SK-N-SH (cell line): ENCODE results near the gene DBNL. TPM values are rescaled to one million over a fixed set of nuclear protein-coding genes. Genes with fewer than 3 reads are reported as not detected.

Source experiments
- CTCF ChIA-PET: fragments of 300-600, 350-600 bp; formaldehyde crosslinking; extraction: SDS; loops from one replicate; lab custom pipeline; 2021; lab: Yijun Ruan, JAX
- POLR2A ChIA-PET: fragments of 350-600 bp; sonication (Branson Sonifier 250); formaldehyde crosslinking; extraction: SDS; loops from one replicate; lab custom pipeline; 2020; ENCODE audit warnings: antibody characterized with exemption, inconsistent platforms; lab: Yijun Ruan, JAX
- DNase-seq: peaks from one replicate; pipeline ENCODE4 v3.0.0; 2012
- H2AFZ ChIP-seq: fragments of 200-600 bp; sonication (generic); 2 replicates; pipeline ENCODE4 v1.8.1; 2016; ENCODE audit warnings: antibody characterized with exemption, mild to moderate bottlenecking, low read depth
- H3F3A ChIP-seq: fragments of 200-600 bp; sonication (generic); replicated peaks from 2 replicates; pipeline ENCODE3; 2016; ENCODE audit warnings: antibody characterized with exemption, mild to moderate bottlenecking; ENCODE audit not compliant: insufficient read depth
- H3K27ac ChIP-seq, 2 experiments: fragments of 200-500 bp in 1 of 2; fragments of 200-600 bp in 1 of 2; sonication (Bioruptor generic) in 1 of 2; sonication (generic), shearing (Covaris generic) in 1 of 2; 2 replicates each; pipeline versions ENCODE4 v1.5.1 to v1.6.1; 2014 to 2016; ENCODE audit warnings: low read depth in 2 of 2, inconsistent platforms in 1 of 2, low read length in 1 of 2, mild to moderate bottlenecking in 1 of 2, mixed read lengths in 1 of 2
- H3K27me3 ChIP-seq: fragments of 200-600 bp; sonication (generic), shearing (Covaris generic); 2 replicates; pipeline ENCODE4 v1.6.1; 2016; ENCODE audit warnings: mixed run types; ENCODE audit not compliant: insufficient read depth
- H3K36me3 ChIP-seq, 2 experiments: fragments of 200-500 bp in 1 of 2; fragments of 200-600 bp in 1 of 2; sonication (Bioruptor generic) in 1 of 2; sonication (generic) in 1 of 2; replicated peaks in 1 of 2; 2 replicates each; pipeline versions ENCODE3 to v1.5.1; 2014 to 2016; ENCODE audit warnings: low read length in 1 of 2, mild to moderate bottlenecking in 1 of 2; ENCODE audit not compliant: insufficient read depth in 2 of 2, control insufficient read depth in 1 of 2
- H3K4me1 ChIP-seq, 2 experiments: fragments of 200-500 bp in 1 of 2; fragments of 200-600 bp in 1 of 2; sonication (Bioruptor generic) in 1 of 2; sonication (generic), shearing (Covaris generic) in 1 of 2; 2 replicates each; pipeline versions ENCODE4 v1.5.1 to v1.6.1; 2014 to 2016; ENCODE audit warnings: low read depth in 1 of 2, low read length in 1 of 2, mixed run types in 1 of 2; ENCODE audit not compliant: insufficient read depth in 2 of 2, control insufficient read depth in 1 of 2
- H3K4me2 ChIP-seq: fragments of 200-600 bp; sonication (generic), shearing (Covaris generic); 2 replicates; pipeline ENCODE4 v1.6.1; 2017; ENCODE audit warnings: mixed run types
- H3K4me3 ChIP-seq, 2 experiments: fragments of 200-500 bp in 1 of 2; fragments of 200-600 bp in 1 of 2; sonication (Bioruptor generic) in 1 of 2; sonication (generic), shearing (Covaris generic) in 1 of 2; 2 replicates each; pipeline versions ENCODE4 v1.5.1 to v1.8.1; 2014 to 2016; ENCODE audit warnings: low read depth in 2 of 2, inconsistent platforms in 1 of 2, low read length in 1 of 2, mild to moderate bottlenecking in 1 of 2, mixed read lengths in 1 of 2, moderate library complexity in 1 of 2
- H3K79me2 ChIP-seq: fragments of 200-600 bp; sonication (generic); 2 replicates; pipeline ENCODE4 v1.8.1; 2017; ENCODE audit warnings: mild to moderate bottlenecking; ENCODE audit not compliant: insufficient read depth
- H3K9ac ChIP-seq: fragments of 200-600 bp; sonication (generic); 2 replicates; pipeline ENCODE4 v1.6.1; 2017; ENCODE audit warnings: mixed run types
- H3K9me2 ChIP-seq: fragments of 200-600 bp; sonication (generic); 2 replicates; pipeline ENCODE4 v1.6.1; 2017; ENCODE audit warnings: mixed run types
- H3K9me3 ChIP-seq: fragments of 200-600 bp; sonication (generic); 2 replicates; pipeline ENCODE4 v1.6.1; 2017; ENCODE audit warnings: mixed run types, mild to moderate bottlenecking, moderate library complexity
- H4K20me1 ChIP-seq: fragments of 200-600 bp; sonication (generic); 2 replicates; pipeline ENCODE4 v1.6.1; 2017; ENCODE audit warnings: mild to moderate bottlenecking, mixed run types; ENCODE audit not compliant: insufficient read depth
- EP300 ChIP-seq, 2 experiments: IDR thresholded peaks; 2 replicates each; pipeline versions ENCODE4 v1.4.0 to v1.6.1; 2012; ENCODE audit warnings: borderline replicate concordance in 1 of 2, low read depth in 1 of 2, low read length in 1 of 2
- EZH2phosphoT487 ChIP-seq: fragments of 200-600 bp; sonication (generic); IDR thresholded peaks from 2 replicates; pipeline ENCODE4 v1.6.1; 2017; ENCODE audit warnings: low read depth, mixed run types, mild to moderate bottlenecking, antibody characterized with exemption, moderate library complexity, borderline replicate concordance
- FOSL2 ChIP-seq: IDR thresholded peaks from 2 replicates; pipeline ENCODE4 v1.4.0; 2012; ENCODE audit warnings: low read depth, mild to moderate bottlenecking, moderate library complexity, borderline replicate concordance
- FOXJ3 ChIP-seq: sonication (generic); formaldehyde crosslinking; IDR thresholded peaks from 2 replicates; pipeline ENCODE4 v1.5.1; 2020; ENCODE audit warnings: mild to moderate bottlenecking, missing genetic modification reagents
- GABPA ChIP-seq: IDR thresholded peaks from 2 replicates; pipeline ENCODE4 v1.4.0; 2012; ENCODE audit warnings: low read depth, mild to moderate bottlenecking
- NFIC ChIP-seq: IDR thresholded peaks from 2 replicates; pipeline ENCODE4 v1.4.0; 2012; ENCODE audit warnings: borderline replicate concordance
- PBX3 ChIP-seq: IDR thresholded peaks from 2 replicates; pipeline ENCODE4; 2012
- RCOR1 ChIP-seq: fragments of 150-350 bp; IDR thresholded peaks from 2 replicates; pipeline ENCODE4 v1.6.1; 2017; ENCODE audit warnings: antibody characterized with exemption, low read length
- RXRA ChIP-seq: IDR thresholded peaks from 2 replicates; pipeline ENCODE4 v1.4.0; 2012; ENCODE audit warnings: low read depth, mild to moderate bottlenecking, borderline replicate concordance
- SIN3A ChIP-seq: IDR thresholded peaks from 2 replicates; pipeline ENCODE4 v1.6.1; 2012; ENCODE audit warnings: low read depth, mild to moderate bottlenecking, low read length, moderate library complexity, borderline replicate concordance
- TCF12 ChIP-seq: IDR thresholded peaks from 2 replicates; pipeline ENCODE4 v1.4.0; 2012
- USF2 ChIP-seq: fragments of 150-350 bp; IDR thresholded peaks from 2 replicates; pipeline ENCODE4 v1.6.1; 2017; ENCODE audit warnings: antibody characterized with exemption, low read length, low read depth, borderline replicate concordance
- YY1 ChIP-seq: IDR thresholded peaks from 2 replicates; pipeline ENCODE4 v1.4.0; 2012; ENCODE audit warnings: low read depth, mild to moderate bottlenecking
- WGBS: methylation state at CpG from one replicate; pipeline ENCODE4 v1.1.6; 2017; ENCODE audit warnings: low lambda C conversion rate; 5-methylcytosine and 5-hydroxymethylcytosine counted together
- polyA plus RNA-seq, 3 experiments: library from polyadenylated mRNA; depleted of rRNA; stranded (reverse); fragments of >200 nt; gene quantifications; 2 replicates each; pipeline ENCODE4 v1.2.3, GENCODE V29; 2012
- TF ChIP-seq, protein P1 (sequence below): IDR thresholded peaks from 2 replicates; pipeline ENCODE4 v1.4.0; 2012; ENCODE audit warnings: low read depth
- TF ChIP-seq, protein P2 (sequence below): IDR thresholded peaks from 2 replicates; pipeline ENCODE4 v1.6.1; 2012; ENCODE audit warnings: mild to moderate bottlenecking, low read depth, low read length, moderate library complexity
- TF ChIP-seq, protein P3 (sequence below): IDR thresholded peaks from 2 replicates; pipeline ENCODE4 v1.4.0; 2012; ENCODE audit warnings: low read depth, borderline replicate concordance
- TF ChIP-seq, protein P4 (sequence below): IDR thresholded peaks from 2 replicates; pipeline ENCODE4 v1.4.0; 2012; ENCODE audit warnings: low read depth, borderline replicate concordance

The DBNL gene
- polyA plus RNA-seq, 1 of the 3 experiments (the other 2 are of a cell fraction) = 244 TPM

GRCh38 chr7:44104860-44105771, 60.6 kb downstream of the DBNL start:
- H3K4me1 ChIP-seq = peaks cover 29 to 36% of the 10 kb centered on the region in 2 experiments; a peak in 2 of 4 replicates
- CTCF ChIA-PET = interaction anchor here (0.7 to 2.8 kb wide), 7 partner anchors 10 to 91 kb away, joined by 3 to 12 read pairs (median 3); partner anchors contain the start of gene POLD2

More at GRCh38 chr7:44104860-44105771, 60.6 kb downstream of the DBNL start:
- peak overlapping the region; percentile 76 for H3K4me2 ChIP-seq
- peaks cover 8 to 38% of the 10 kb centered on the region in 2 experiments for H3K36me3 ChIP-seq
- DNase-seq = peak; percentile 80
- H3K79me2 ChIP-seq = peaks cover 41% of the 10 kb centered on the region
- no peaks in the 10 kb centered on the region for H3K9me2 ChIP-seq
- no peaks in the 10 kb centered on the region for H3K9me3 ChIP-seq
- POLR2A ChIA-PET = interaction anchor here (1.2 to 2.2 kb wide), 4 partner anchors 11 to 39 kb away, joined by 4 to 9 read pairs (median 4); partner anchors contain the start of genes PGAM2 and POLD2
- peaks cover 36% of the 10 kb centered on the region for H3F3A ChIP-seq
- peak overlapping the region; percentile 43 to 67 for H3K27ac ChIP-seq
- peak overlapping the region; percentile 80 for H3K9ac ChIP-seq
- H4K20me1 ChIP-seq = no peaks in the 10 kb centered on the region
- no peaks in the 10 kb centered on the region for H3K27me3 ChIP-seq
- H2AFZ ChIP-seq = peak overlapping the region; percentile 68; the same call in 1 of the 2 replicates
- 49% methylated on average over 17 of the region's 28 CpGs for WGBS
- TF ChIP-seq USF2 = no peak
- no peak for TF ChIP-seq SIN3A
- TF ChIP-seq EZH2phosphoT487 = no peak
- TF ChIP-seq, protein P1, sequence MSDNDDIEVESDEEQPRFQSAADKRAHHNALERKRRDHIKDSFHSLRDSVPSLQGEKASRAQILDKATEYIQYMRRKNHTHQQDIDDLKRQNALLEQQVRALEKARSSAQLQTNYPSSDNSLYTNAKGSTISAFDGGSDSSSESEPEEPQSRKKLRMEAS = peak; percentile 37; the same call in 1 of the 2 replicates
- no peak for TF ChIP-seq RXRA
- TF ChIP-seq, protein P2, sequence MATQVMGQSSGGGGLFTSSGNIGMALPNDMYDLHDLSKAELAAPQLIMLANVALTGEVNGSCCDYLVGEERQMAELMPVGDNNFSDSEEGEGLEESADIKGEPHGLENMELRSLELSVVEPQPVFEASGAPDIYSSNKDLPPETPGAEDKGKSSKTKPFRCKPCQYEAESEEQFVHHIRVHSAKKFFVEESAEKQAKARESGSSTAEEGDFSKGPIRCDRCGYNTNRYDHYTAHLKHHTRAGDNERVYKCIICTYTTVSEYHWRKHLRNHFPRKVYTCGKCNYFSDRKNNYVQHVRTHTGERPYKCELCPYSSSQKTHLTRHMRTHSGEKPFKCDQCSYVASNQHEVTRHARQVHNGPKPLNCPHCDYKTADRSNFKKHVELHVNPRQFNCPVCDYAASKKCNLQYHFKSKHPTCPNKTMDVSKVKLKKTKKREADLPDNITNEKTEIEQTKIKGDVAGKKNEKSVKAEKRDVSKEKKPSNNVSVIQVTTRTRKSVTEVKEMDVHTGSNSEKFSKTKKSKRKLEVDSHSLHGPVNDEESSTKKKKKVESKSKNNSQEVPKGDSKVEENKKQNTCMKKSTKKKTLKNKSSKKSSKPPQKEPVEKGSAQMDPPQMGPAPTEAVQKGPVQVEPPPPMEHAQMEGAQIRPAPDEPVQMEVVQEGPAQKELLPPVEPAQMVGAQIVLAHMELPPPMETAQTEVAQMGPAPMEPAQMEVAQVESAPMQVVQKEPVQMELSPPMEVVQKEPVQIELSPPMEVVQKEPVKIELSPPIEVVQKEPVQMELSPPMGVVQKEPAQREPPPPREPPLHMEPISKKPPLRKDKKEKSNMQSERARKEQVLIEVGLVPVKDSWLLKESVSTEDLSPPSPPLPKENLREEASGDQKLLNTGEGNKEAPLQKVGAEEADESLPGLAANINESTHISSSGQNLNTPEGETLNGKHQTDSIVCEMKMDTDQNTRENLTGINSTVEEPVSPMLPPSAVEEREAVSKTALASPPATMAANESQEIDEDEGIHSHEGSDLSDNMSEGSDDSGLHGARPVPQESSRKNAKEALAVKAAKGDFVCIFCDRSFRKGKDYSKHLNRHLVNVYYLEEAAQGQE = no peak
- TF ChIP-seq, protein P3, sequence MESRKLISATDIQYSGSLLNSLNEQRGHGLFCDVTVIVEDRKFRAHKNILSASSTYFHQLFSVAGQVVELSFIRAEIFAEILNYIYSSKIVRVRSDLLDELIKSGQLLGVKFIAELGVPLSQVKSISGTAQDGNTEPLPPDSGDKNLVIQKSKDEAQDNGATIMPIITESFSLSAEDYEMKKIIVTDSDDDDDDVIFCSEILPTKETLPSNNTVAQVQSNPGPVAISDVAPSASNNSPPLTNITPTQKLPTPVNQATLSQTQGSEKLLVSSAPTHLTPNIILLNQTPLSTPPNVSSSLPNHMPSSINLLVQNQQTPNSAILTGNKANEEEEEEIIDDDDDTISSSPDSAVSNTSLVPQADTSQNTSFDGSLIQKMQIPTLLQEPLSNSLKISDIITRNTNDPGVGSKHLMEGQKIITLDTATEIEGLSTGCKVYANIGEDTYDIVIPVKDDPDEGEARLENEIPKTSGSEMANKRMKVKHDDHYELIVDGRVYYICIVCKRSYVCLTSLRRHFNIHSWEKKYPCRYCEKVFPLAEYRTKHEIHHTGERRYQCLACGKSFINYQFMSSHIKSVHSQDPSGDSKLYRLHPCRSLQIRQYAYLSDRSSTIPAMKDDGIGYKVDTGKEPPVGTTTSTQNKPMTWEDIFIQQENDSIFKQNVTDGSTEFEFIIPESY = no peak
- no peak for TF ChIP-seq NFIC
- no peak for TF ChIP-seq YY1
- no peak for TF ChIP-seq GABPA
- TF ChIP-seq PBX3 = 0 out of 2 replicates have a peak, but pooled peaks have one; percentile 18
- peak; percentile 18; the same call in 1 of the 2 replicates for TF ChIP-seq FOSL2
- no peak for TF ChIP-seq RCOR1
- TF ChIP-seq, protein P4, sequence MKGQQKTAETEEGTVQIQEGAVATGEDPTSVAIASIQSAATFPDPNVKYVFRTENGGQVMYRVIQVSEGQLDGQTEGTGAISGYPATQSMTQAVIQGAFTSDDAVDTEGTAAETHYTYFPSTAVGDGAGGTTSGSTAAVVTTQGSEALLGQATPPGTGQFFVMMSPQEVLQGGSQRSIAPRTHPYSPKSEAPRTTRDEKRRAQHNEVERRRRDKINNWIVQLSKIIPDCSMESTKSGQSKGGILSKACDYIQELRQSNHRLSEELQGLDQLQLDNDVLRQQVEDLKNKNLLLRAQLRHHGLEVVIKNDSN = no peak
- TF ChIP-seq EP300 (IDR thresholded peaks at IDR 0.05; ENCODE audit: borderline replicate concordance in 1 of 2, low read depth in 1 of 2, low read length in 1 of 2) = no peak; a peak in 1 of 4 replicates
- TF ChIP-seq FOXJ3 (CRISPR knock-in tag) = no peak
- no peak for TF ChIP-seq TCF12
- TF ChIP-seq, all 33 proteins: peak for 3
- H3K4me3 ChIP-seq = peak overlapping the region; percentile 51 to 66
